Measurements from ENCODE around the gene PKD1. TPM values are rescaled to one million over a fixed set of nuclear protein-coding genes. Genes with fewer than 3 reads are reported as not detected.

Gene PKD1
- total RNA-seq, 1 experiment from 2014 or later: 137 TPM

DNA sequence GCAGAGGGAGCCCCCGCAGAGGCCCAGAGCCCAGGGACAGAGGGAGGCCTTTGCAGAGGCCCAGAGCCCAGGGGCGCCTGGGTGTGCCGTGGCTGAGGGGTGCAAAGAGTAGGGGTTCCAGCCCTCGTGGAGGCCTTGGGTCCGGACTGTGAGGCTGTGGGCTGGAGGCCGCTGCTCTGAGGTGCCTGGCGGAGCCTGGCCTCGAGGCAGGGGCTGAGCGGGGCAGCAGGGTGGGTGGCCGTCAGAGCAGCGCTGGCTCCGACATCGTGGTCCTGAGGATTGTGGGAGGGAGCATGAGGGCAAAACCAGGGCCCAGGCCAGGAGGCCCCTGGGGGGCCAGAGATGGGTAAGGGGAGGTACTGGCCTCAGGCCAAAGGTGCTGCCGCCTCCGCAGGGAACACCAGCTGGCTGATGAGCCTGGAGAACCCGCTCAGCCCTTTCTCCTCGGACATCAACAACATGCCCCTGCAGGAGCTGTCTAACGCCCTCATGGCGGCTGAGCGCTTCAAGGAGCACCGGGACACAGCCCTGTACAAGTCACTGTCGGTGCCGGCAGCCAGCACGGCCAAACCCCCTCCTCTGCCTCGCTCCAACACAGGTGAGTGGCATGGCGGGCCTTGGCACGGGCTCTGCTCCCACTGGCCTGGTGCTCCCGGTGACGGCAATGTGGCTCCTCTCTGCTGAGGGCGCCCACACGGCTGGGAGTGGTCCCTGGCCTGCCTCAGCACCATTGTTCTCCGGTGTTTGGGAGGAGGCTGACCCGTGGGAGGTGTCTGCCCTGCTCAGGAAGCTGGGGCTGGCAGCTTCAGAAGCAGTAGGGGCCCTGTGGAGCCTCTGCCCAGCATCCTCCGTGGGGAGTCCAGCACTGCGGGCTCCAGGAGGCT is 54.3 kb downstream of the PKD1 start:
- no peaks in the 10 kb centered on the region for H3K4me1 ChIP-seq (ENCODE audit: control insufficient read depth in 1 of 2, insufficient read depth in 2 of 2, low read length in 2 of 2)
- H3K27ac ChIP-seq (ENCODE audit: low read depth, low read length): no peak overlapping the region
- no peak overlapping the region for H3K4me2 ChIP-seq (ENCODE audit: low read length)
- H3K9me3 ChIP-seq (ENCODE audit: control insufficient read depth in 1 of 2, insufficient read depth in 1 of 2, low read depth in 1 of 2, low read length in 2 of 2): no peaks in the 10 kb centered on the region
- H2AFZ ChIP-seq (ENCODE audit: low read depth, low read length, poor library complexity, severe bottlenecking): no peak overlapping the region
- H4K20me1 ChIP-seq (ENCODE audit: insufficient read depth): no peaks in the 10 kb centered on the region
- 0 out of 4 replicates have a peak, but pooled peaks cover 0 to 2% of the 10 kb centered on the region in 2 experiments for H3K36me3 ChIP-seq (ENCODE audit: control insufficient read depth in 1 of 2, insufficient read depth in 2 of 2, low read length in 2 of 2)
- no peak for ATAC-seq
- no peaks in the 10 kb centered on the region for H3K79me2 ChIP-seq (ENCODE audit: insufficient read depth, low read length)
- H3K4me3 ChIP-seq (replicated peaks in 1 of 2; ENCODE audit: low read depth in 1 of 2, low read length in 2 of 2): no peak overlapping the region
- intact Hi-C loops (cut with micrococcal nuclease): no loop called here
- no TSS peak for BruUV-seq (replicated peaks)
- no peaks in the 10 kb centered on the region for H3K9me2 ChIP-seq (ENCODE audit: insufficient read depth)
- no peak for TF ChIP-seq EGR1 (IDR thresholded peaks at IDR 0.05; ENCODE audit: low read depth)
- no peak for TF ChIP-seq POLR2AphosphoS5 (IDR thresholded peaks at IDR 0.05; ENCODE audit: low read depth, low read length)
- TF ChIP-seq JUND (IDR thresholded peaks at IDR 0.05): no peak
- TF ChIP-seq CEBPB (IDR thresholded peaks at IDR 0.05; ENCODE audit: low read depth): no peak
- ChIA-PET CTCF (interaction anchor here (0.5 kb wide), 1 partner anchor 61 kb away, joined by 3 read pairs; no protein-coding TSS in a partner anchor), RAD21 (ENCODE audit: low non-redundant PET in 1 of 2, low total read pairs in 2 of 2, uncharacterized antibody in 2 of 2, unreplicated experiment in 2 of 2) (no interaction called here), POLR2A (no interaction called here)
- no peak overlapping the region for H3K9ac ChIP-seq (ENCODE audit: low read length)
- no peaks in the 10 kb centered on the region for H3K27me3 ChIP-seq (ENCODE audit: insufficient read depth, low read length)
- no peak for DNase-seq (ENCODE audit: low read depth, low spot score)

DNA sequence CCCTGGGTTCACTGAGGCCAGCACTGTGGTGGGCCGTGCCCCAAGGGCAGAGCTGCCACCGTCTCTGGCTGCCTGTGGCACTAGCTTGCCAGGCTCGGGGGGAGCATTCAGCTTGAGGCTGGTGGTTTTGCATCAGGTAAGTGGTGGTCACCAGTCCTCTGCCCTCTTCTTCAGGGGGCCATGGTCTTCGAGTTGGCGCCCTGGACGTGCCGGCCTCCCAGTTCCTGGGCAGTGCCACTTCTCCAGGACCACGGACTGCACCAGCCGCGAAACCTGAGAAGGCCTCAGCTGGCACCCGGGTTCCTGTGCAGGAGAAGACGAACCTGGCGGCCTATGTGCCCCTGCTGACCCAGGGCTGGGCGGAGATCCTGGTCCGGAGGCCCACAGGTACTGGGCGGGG is 55.7 kb downstream of the PKD1 start:
- Histone ChIP-seq H3K9me3 (ENCODE audit: control insufficient read depth in 1 of 2, insufficient read depth in 1 of 2, low read depth in 1 of 2, low read length in 2 of 2) (no peaks in the 10 kb centered on the region), H3K27me3 (ENCODE audit: insufficient read depth, low read length) (no peaks in the 10 kb centered on the region), H3K4me1 (ENCODE audit: control insufficient read depth in 1 of 2, insufficient read depth in 2 of 2, low read length in 2 of 2) (no peaks in the 10 kb centered on the region), H3K4me3 (replicated peaks in 1 of 2; ENCODE audit: low read depth in 1 of 2, low read length in 2 of 2) (no peak overlapping the region), H3K79me2 (ENCODE audit: insufficient read depth, low read length) (no peaks in the 10 kb centered on the region), H4K20me1 (ENCODE audit: insufficient read depth) (no peaks in the 10 kb centered on the region), H3K9me2 (ENCODE audit: insufficient read depth) (no peaks in the 10 kb centered on the region), H3K9ac (ENCODE audit: low read length) (no peak overlapping the region), H3K4me2 (ENCODE audit: low read length) (no peak overlapping the region), H3K27ac (ENCODE audit: low read depth, low read length) (no peak overlapping the region), H3K36me3 (ENCODE audit: control insufficient read depth in 1 of 2, insufficient read depth in 2 of 2, low read length in 2 of 2) (no peaks in the 10 kb centered on the region), H2AFZ (ENCODE audit: low read depth, low read length, poor library complexity, severe bottlenecking) (no peak overlapping the region)
- ChIA-PET CTCF (no interaction called here), RAD21 (ENCODE audit: low non-redundant PET in 1 of 2, low total read pairs in 2 of 2, uncharacterized antibody in 2 of 2, unreplicated experiment in 2 of 2) (no interaction called here), POLR2A (no interaction called here)
- ATAC-seq: no peak
- no TSS peak for BruUV-seq (replicated peaks)
- intact Hi-C loops (cut with micrococcal nuclease): no loop called here
- no peak for TF ChIP-seq EZH2 (IDR thresholded peaks at IDR 0.05)
- TF ChIP-seq ZFX (IDR thresholded peaks at IDR 0.05): no peak
- TF ChIP-seq JUND (IDR thresholded peaks at IDR 0.05): no peak
- TF ChIP-seq ZNF274 (IDR thresholded peaks at IDR 0.05; ENCODE audit: low read depth, low read length): no peak
- TF ChIP-seq, protein P1, sequence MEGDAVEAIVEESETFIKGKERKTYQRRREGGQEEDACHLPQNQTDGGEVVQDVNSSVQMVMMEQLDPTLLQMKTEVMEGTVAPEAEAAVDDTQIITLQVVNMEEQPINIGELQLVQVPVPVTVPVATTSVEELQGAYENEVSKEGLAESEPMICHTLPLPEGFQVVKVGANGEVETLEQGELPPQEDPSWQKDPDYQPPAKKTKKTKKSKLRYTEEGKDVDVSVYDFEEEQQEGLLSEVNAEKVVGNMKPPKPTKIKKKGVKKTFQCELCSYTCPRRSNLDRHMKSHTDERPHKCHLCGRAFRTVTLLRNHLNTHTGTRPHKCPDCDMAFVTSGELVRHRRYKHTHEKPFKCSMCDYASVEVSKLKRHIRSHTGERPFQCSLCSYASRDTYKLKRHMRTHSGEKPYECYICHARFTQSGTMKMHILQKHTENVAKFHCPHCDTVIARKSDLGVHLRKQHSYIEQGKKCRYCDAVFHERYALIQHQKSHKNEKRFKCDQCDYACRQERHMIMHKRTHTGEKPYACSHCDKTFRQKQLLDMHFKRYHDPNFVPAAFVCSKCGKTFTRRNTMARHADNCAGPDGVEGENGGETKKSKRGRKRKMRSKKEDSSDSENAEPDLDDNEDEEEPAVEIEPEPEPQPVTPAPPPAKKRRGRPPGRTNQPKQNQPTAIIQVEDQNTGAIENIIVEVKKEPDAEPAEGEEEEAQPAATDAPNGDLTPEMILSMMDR (IDR thresholded peaks at IDR 0.05 in 2 of 3, conservative IDR thresholded peaks at IDR 0.05 in 1 of 3; ENCODE audit: borderline replicate concordance in 1 of 3, insufficient read depth in 1 of 3, low read depth in 2 of 3, low read length in 2 of 3): no peak
- TF ChIP-seq EGR1 (IDR thresholded peaks at IDR 0.05; ENCODE audit: low read depth): no peak
- no peak for TF ChIP-seq FOSL1 (IDR thresholded peaks at IDR 0.05; ENCODE audit: low read depth)
- no peak for TF ChIP-seq YY1 (IDR thresholded peaks at IDR 0.05; ENCODE audit: extremely low read depth, insufficient replicate concordance, low read depth, low read length)
- TF ChIP-seq, protein P2, sequence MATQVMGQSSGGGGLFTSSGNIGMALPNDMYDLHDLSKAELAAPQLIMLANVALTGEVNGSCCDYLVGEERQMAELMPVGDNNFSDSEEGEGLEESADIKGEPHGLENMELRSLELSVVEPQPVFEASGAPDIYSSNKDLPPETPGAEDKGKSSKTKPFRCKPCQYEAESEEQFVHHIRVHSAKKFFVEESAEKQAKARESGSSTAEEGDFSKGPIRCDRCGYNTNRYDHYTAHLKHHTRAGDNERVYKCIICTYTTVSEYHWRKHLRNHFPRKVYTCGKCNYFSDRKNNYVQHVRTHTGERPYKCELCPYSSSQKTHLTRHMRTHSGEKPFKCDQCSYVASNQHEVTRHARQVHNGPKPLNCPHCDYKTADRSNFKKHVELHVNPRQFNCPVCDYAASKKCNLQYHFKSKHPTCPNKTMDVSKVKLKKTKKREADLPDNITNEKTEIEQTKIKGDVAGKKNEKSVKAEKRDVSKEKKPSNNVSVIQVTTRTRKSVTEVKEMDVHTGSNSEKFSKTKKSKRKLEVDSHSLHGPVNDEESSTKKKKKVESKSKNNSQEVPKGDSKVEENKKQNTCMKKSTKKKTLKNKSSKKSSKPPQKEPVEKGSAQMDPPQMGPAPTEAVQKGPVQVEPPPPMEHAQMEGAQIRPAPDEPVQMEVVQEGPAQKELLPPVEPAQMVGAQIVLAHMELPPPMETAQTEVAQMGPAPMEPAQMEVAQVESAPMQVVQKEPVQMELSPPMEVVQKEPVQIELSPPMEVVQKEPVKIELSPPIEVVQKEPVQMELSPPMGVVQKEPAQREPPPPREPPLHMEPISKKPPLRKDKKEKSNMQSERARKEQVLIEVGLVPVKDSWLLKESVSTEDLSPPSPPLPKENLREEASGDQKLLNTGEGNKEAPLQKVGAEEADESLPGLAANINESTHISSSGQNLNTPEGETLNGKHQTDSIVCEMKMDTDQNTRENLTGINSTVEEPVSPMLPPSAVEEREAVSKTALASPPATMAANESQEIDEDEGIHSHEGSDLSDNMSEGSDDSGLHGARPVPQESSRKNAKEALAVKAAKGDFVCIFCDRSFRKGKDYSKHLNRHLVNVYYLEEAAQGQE (IDR thresholded peaks at IDR 0.05; ENCODE audit: low read depth): no peak
- TF ChIP-seq ELF1 (IDR thresholded peaks at IDR 0.05; ENCODE audit: borderline replicate concordance, low read depth): no peak
- TF ChIP-seq CBX3 (IDR thresholded peaks at IDR 0.05; ENCODE audit: low read depth): no peak
- no peak for TF ChIP-seq POLR2AphosphoS5 (IDR thresholded peaks at IDR 0.05; ENCODE audit: low read depth, low read length)
- no peak for TF ChIP-seq SRF (IDR thresholded peaks at IDR 0.05; ENCODE audit: low read depth)
- no peak for TF ChIP-seq TCF7L2 (IDR thresholded peaks at IDR 0.05; ENCODE audit: borderline replicate concordance, extremely low read depth, insufficient read depth, insufficient read length)
- no peak for DNase-seq (ENCODE audit: low read depth, low spot score)

Data from HCT116 (cell line).